ENCODE results near the gene ABCA13.
"Not testable (repeated sequence)": the region's sequence is repeated elsewhere in the genome, so short reads cannot be mapped to it uniquely, and the experiment has no call there.

The ABCA13 gene

GRCh38 chr7:48171202-48171601 lies at the start of gene ABCA13:
TSS of gene ABCA13 (plus strand) at chr7:48171458. CDS start at chr7:48171484, 26 bp downstream.
- DNase-seq: no peak

DNA sequence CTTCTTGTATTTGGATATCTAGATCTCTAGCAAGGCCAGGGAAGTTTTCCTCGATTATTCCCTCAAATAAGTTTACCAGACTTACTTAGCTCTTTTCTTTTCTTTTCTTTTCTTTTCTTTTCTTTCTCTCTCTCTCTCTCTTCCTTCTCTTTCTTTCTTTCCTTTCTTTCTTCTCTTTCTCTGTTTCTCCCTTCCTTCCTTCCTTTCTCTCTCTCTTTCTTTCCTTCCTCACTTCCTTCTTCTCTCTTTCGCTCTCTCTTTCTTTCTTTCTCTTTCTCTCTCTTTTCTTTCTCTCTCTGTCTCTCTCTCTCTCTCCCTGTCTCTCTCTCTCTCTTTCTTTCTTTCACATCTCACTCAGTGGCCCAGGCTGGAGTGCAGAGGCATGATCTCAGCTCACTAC lies 45.2 kb upstream of the ABCA13 start:
- DNase-seq: no peak

DNA sequence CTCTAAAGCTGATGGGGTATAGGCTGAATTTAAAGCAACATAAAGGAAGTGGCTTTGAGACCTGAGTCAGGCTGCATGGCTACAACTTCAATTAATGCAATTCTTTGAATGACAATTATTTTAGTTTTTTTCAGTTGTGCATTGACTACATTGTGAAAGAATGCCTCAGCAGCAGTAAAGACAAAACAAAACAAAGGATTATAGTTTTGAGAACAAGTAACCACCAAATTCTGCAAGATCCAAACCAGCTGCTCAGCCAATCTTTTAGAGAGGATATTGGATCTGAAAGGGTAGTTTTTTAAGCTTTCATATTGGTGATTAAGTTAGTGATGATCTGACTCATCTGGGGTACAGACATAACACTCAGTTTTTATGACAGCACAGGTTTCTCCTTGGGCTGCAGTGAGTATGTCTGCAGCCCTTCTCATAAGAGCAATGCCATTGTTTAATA lies 40.6 kb upstream of the ABCA13 start:
- no peak for DNase-seq

DNA sequence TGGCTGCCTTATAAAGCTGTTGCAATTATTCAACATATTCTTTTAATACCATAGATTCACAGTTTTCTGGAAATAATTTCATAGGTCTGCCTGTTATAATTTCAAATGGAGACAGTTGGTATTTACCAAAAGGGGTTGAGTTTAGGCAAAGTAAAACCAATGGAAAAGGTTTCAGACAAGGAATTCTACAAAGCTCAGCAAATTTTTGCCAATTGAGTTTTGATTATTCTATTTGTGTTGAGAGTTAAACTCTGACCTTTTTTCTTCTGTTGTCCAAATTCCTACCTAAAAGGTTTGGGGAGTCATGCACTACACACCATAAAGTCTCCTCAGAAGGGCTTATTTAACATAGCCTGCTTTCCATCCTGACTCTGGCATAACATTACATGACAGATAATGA lies 38.5 kb upstream of the ABCA13 start:
- no peak for DNase-seq

GRCh38 chr7:48139459-48139858 lies 31.8 kb upstream of the ABCA13 start:
- DNase-seq: no peak

- no peak for DNase-seq
Measured at GRCh38 chr7:48140001-48140681, 31.1 kb upstream of the ABCA13 start.

- no peak for DNase-seq
Measured at GRCh38 chr7:48141521-48141920, 29.7 kb upstream of the ABCA13 start.

DNA sequence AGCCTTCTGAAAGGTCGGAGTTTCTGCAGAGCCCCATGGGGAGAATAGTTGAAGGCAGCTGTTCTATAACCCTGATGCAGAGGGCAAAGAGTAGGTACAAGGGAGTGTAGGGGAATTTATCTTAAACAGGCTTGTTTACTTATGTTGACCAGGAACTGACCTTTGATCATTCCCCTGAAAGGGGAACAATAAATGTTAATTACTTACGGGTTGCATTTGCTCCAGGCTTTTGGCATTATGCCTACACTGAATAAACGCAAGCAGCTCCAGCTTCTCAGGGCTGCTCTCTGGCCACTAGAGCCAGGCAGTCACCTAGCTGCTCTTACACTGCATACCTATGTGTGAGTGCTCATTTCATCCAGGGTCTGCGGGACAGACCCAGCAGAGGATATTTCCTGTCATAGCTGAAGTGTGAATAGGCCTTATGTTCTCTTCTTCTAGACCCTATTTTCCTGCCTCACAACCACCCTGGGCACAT lies 26.9 kb upstream of the ABCA13 start:
- no peak for DNase-seq

DNA sequence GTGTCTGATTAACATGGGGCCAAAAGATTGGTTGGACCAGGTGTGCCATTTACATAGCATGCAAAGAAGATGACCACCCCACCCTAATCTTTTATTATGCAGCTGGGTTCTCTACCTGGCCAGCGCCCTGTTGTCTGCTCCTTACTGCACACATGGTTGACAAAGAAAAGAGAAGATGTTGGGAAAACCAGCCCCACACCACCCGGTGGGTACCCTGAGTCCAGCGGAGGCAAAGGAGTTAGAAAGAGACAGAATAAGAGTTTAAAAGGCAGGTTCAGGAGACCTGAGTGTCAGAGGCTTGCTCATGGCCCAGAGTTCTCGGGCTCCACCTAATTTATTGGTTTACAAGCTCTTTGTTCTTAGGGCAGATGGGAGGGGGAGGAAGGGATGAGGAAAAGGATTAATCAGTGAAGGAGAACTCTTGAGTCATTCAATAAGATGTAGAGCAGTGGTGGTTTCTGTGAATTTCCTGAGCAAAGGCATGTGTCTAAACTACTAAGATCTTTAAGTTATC lies 24.1 kb upstream of the ABCA13 start:
- DNase-seq: no peak

DNA sequence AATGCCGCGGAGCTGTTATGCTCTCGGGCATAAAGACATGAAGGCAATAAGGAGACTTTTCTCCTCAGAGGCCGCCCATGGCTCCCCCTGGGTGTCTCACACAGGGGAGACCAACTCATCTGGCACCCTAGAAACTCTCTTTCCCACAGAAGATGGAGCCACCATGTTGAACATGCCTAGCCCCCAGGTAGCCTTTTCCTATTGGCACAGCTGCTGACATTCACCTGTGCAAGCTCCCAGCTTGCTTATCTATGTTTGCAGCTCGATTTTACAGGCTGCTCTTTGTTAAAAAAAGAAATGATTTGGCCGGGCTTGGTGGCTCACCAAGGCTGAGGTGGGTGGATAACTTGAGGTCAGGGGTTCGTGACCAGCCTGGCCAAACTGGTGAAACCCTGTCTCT lies 23.6 kb upstream of the ABCA13 start:
- not testable (repeated sequence) for DNase-seq

DNA sequence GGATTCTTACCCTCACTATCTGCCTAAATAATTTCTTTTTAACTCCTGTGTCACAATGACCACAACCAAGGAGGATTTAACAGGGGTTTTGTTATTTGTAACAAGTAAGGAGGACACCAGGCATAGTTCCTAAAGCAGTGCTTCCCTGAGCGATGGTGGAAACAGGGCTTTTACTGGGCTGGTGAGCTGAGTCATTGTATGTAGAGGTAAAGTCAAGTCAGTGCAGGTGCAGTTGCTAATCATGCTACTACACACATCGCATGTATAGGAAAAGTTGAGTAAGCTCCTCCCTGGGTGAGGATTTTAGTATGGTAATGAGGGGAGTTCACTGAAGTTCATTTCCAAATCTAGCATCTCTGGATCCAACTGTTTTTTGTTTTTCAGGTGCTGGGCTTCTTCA lies 22.9 kb upstream of the ABCA13 start:
- DNase-seq: no peak

GRCh38 chr7:48149058-48149457 lies 22.2 kb upstream of the ABCA13 start:
- no peak for DNase-seq

DNA sequence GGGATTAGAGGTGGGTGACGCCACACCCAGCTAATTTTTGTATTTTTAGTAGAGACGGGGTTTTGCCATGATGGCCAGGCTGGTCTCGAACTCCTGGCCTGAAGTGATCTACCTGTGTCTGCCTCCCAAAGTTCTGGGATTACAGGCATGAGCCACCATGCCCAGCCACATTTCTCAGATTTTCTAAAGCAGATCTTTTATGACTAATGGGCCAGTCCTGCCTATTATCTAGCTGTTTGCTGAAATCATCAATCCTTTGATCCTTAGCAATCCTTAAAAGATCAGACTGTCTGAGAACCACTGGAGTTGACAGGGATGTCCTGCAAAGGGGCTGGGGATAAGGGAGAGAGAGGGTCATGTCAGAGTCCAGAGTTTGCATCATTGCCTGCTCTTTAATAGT lies 21.2 kb upstream of the ABCA13 start:
- no peak for DNase-seq

DNA sequence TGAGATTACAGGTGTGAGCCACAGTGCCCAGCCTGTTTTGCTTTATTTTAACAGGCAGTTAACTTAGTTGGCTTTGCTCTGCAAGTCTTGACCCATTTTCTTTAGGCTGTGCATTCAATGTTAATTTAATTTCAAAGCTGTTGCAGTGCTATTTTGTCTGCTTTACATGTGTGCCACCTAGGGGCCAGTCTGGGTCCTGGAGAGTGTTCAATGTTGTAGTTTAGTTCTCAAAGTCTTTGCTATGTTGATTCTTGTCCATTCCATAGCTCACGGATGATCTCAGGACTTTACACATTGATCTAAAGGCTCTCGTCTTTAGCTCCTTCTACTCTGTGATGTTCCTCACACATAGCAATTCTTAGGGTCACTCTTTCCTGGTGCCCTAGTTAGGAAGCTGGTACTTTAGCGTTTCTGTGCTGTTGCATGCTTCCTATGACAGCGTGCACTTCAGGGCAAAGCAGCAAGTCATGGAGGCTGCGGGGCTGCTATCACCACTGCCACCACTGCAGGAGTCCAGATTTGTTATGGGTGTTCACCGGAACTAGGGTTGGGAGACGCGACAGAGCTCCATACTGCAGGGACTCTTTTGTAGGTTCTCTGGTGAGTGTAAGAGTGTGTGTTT lies 16.4 kb upstream of the ABCA13 start:
- no peak for DNase-seq

DNA sequence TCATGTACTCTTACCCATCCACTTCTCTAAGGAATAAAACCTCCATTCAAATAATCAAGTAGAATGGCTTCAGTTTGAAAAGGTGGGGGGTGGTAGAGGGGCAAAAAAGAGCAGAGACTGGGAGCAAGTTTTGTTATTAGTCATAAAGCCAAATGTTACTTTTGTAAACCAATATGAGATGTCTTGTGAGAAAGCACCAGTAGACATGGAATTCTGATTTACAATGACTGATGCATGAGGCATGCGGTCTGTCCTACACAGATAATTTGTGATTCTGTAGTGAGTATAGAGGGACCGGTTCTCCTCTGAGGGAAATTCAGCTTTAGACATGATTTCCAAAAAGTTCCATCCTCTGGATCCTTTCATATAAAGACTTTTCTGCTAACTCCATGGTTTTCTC lies 12.9 kb upstream of the ABCA13 start:
- DNase-seq: no peak

DNA sequence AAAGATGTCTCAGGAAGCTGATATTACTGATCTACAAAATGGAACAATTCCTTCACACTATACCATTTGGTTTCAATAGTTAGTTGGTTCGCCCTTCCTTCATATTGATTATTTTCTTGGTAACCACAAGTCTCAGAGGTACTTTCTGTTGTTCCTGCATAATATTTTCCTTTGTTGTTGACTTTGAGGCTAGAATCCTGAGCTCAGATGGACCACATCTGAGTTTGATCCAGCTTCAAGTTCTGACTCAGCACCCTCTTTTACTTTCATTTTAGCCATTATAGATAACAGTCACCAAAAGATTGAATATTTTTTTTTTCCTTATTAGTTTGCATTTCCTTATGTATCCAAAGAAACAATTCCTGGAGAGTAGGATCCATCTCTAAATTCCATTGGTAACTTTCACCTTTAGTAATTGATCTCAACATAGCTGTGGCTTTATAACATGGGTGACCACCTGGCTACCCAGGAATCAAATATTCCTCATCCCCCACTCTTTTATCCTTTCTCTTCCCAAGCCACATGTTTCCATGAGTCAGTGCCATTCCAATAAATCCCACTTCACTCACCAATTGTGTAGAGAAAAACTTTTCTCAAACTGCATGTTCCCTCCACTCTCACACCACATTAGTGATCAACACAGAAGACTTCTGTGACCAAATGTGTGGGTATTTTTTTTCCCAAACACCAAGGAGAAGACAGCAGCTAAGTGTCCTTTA lies 9.7 kb upstream of the ABCA13 start:
- no peak for DNase-seq

- DNase-seq: no peak
Measured at GRCh38 chr7:48165157-48165556, 6.1 kb upstream of the ABCA13 start.

- DNase-seq: no peak
Measured at GRCh38 chr7:48168159-48168558, 3.1 kb upstream of the ABCA13 start.

DNA sequence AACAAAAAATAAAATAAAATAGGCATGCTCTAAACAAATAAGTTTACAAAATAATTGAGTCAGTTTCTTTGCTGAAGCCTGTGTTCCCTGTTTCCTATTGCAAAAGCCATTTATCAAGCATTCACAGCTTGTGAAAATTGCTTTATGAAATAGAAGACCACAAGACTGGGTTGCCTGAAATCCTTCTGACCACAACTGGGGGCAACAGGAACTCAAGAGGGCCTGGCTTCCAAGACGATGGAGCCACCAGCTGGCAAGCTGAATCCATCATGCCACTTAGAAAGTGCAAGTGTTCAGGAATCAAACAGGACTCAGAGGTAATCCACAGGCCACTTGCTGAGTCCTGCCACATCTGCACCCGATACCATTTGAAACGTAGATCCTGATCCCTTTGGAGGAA lies 752 bp upstream of the ABCA13 start:
- DNase-seq: no peak

- no peak for DNase-seq
Measured at GRCh38 chr7:48173313-48173712, 2.1 kb downstream of the ABCA13 start.

DNA sequence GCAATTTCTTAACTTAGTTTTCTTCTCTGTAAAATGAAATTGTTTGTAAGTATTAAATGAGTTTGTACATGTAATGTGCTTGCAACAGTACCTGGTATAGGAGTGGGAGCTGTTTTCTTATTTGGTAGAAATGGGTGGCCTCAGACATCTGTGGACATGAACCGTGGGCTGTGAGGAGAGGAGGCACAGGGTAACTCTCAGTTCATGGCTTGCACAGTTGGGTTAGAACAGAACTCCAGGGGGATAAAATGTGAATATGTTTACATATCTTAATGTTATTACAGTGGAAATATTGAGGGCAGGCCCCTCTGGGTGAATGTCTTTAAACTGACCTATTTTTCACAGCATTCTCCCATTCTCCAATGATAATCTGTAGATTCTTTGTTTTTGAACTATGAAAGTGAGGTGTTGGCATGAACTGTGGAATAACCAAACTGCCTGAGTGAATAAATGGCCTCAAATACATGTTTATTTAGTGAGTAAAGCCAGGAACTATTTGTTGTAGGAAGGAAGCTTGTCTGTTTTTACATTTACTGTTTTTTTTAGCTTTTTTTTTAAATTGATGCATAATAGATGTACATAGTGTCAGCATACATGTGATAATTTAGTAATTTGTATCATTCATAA lies 2.6 kb downstream of the ABCA13 start:
- DNase-seq: no peak

- DNase-seq: no peak
Measured at GRCh38 chr7:48175019-48175418, 3.8 kb downstream of the ABCA13 start.

DNA sequence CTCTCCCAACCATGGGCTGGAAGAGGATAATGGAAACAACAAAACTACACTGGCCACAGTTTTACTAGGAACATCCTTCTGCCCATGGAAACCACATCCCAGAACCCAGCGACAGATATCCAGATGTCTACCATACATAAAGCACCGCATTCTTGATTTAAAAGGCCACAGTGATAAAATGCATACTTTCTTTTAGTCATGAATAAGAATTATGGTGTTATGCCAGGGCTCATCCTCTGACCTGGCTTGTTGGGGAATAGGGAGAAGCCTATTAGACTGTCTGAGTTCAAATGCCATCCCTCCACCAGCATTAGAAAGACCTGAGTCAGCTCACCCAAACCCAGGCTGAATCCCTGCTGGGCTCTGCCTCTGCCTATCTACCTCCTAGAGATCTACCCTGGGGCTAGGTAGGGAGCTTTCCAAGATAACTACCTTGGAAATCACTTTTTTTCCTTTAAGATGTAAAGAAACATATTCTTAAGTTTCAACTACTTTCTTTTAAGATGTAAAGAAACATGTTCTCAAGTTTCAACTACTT lies 5.2 kb downstream of the ABCA13 start:
- DNase-seq: no peak

Data from hippocampal formation (tissue), 2 donors.